Esophagus (tissue), 2 donors: ENCODE measurements around the gene SPCS2. TPM values are rescaled to one million over a fixed set of nuclear protein-coding genes. Genes with fewer than 3 reads are reported as not detected.

Source experiments
- H3K27ac ChIP-seq, 2 donors: one replicate each; pipeline ENCODE4 v1.5.1; 2013; ENCODE audit warnings: low read depth in 2 of 2, mild to moderate bottlenecking in 2 of 2, inconsistent platforms in 1 of 2, low read length in 1 of 2, moderate library complexity in 1 of 2
- H3K27me3 ChIP-seq, 2 donors: one replicate each; pipeline ENCODE4 v1.6.1; 2013; ENCODE audit warnings: low read length in 2 of 2, control low read depth in 1 of 2, mild to moderate bottlenecking in 1 of 2; ENCODE audit not compliant: insufficient read depth in 2 of 2, control insufficient read depth in 1 of 2
- H3K36me3 ChIP-seq, 2 donors: one replicate each; pipeline ENCODE4 v1.6.1; 2013; ENCODE audit warnings: low read length in 1 of 2; ENCODE audit not compliant: control insufficient read depth in 2 of 2, insufficient read depth in 2 of 2
- H3K4me1 ChIP-seq, 2 donors: one replicate each; pipeline ENCODE4 v1.6.1; 2013; ENCODE audit warnings: low read length in 1 of 2; ENCODE audit not compliant: control insufficient read depth in 2 of 2, insufficient read depth in 2 of 2
- H3K4me3 ChIP-seq, 2 donors: one replicate each; pipeline ENCODE4 v1.5.1; 2013; ENCODE audit warnings: low read length in 2 of 2, mild to moderate bottlenecking in 2 of 2, low read depth in 1 of 2, moderate library complexity in 1 of 2
- H3K9me3 ChIP-seq, 2 donors: one replicate each; pipeline ENCODE4 v1.6.1; 2013; ENCODE audit warnings: mild to moderate bottlenecking in 2 of 2, low read depth in 1 of 2, low read length in 1 of 2, moderate library complexity in 1 of 2; ENCODE audit not compliant: control insufficient read depth in 2 of 2, insufficient read depth in 1 of 2
- WGBS, 2 donors: extraction: QIAGEN DNeasy Blood & Tissue Kit; methylation state at CpG; one replicate each; pipeline ENCODE4 v1.1.7; 2013; 5-methylcytosine and 5-hydroxymethylcytosine counted together
- polyA plus RNA-seq, 2 donors: library from polyadenylated mRNA; stranded (reverse); fragments of 200-250 nt; gene quantifications; one replicate each; pipeline ENCODE4 v1.2.3, GENCODE V29; 2013
- donor health status: healthy with polysubstance abuse.
- donor health status: Bipolar disorder and iron deficiency.

SPCS2 gene
- polyA plus RNA-seq, 2 donors: 86.6 to 95.2 TPM

- WGBS, 2 donors: 58 to 60% methylated on average over 8 of the region's 8 CpGs
- no peaks in the 10 kb centered on the region for H3K27me3 ChIP-seq
- no peak overlapping the region for H3K27ac ChIP-seq
- H3K4me3 ChIP-seq: no peak overlapping the region
- H3K9me3 ChIP-seq: no peaks in the 10 kb centered on the region
- no peaks in the 10 kb centered on the region for H3K36me3 ChIP-seq
- no peaks in the 10 kb centered on the region for H3K4me1 ChIP-seq
These were observed 19.4 kb upstream of the SPCS2 start for GRCh38 chr11:74929431-74930363.

DNA sequence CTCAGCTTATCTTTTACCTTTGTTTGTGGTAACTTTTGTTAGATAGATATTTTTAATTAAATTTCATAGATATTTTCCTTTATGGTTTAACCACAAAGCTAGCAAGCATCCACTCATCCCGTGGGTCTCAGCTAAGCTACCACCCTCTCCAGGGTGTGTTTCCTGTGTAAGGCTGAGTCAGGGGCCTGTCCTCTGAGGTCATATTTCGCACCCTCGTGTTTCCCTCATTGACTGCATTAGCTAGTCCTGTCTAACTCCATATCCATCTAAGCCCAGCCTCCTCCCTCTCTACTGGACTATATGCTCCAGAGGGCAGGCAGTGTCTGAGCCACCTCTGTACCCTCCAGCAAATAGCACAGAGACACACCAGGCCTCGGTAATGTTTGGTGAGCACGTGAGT is 16.9 kb upstream of the SPCS2 start:
- 78 to 80% methylated on average over 5 of the region's 5 CpGs for WGBS, 2 donors
- no peak overlapping the region for H3K4me3 ChIP-seq
- no peaks in the 10 kb centered on the region for H3K36me3 ChIP-seq

DNA sequence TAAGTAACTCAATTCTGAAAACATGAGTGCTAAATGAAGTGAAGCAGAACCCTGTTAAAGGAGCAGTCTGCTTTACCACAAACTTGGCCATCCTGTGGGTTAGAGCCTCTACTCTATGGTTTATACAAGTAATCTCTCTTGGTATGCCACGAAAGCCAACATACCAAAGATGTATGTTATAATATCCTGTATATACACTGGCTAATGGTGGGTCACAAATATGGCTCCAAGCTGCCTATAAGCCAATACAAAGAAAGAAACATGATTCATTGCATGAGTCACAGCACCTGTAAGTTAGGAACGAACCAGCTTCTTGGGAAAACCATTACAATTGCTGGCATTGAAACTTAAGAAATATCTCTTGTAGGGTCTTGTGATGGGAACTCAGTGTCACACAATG is 16.3 kb upstream of the SPCS2 start:
- WGBS, 2 donors: 64 to 68% methylated on average over 2 of the region's 2 CpGs
- Histone ChIP-seq H3K4me1 (no peaks in the 10 kb centered on the region), H3K36me3 (no peaks in the 10 kb centered on the region), H3K9me3 (no peaks in the 10 kb centered on the region), H3K27ac (no peak overlapping the region), H3K4me3 (no peak overlapping the region), H3K27me3 (no peaks in the 10 kb centered on the region)

More for the DNA sequence above, 16.9 kb upstream of the SPCS2 start:
- Histone ChIP-seq H3K27me3 (no peaks in the 10 kb centered on the region), H3K27ac (no peak overlapping the region), H3K9me3 (no peaks in the 10 kb centered on the region), H3K4me1 (no peaks in the 10 kb centered on the region)

- no peak overlapping the region for H3K27ac ChIP-seq
- H3K4me3 ChIP-seq: no peak overlapping the region
- H3K4me1 ChIP-seq: no peaks in the 10 kb centered on the region
- H3K36me3 ChIP-seq: no peaks in the 10 kb centered on the region
- H3K9me3 ChIP-seq: no peaks in the 10 kb centered on the region
- WGBS, 2 donors: 92 to 96% methylated on average over 2 of the region's 2 CpGs
- no peaks in the 10 kb centered on the region for H3K27me3 ChIP-seq
These were observed 15.3 kb upstream of the SPCS2 start for GRCh38 chr11:74933765-74934164.

GRCh38 chr11:74935285-74935684 is 13.8 kb upstream of the SPCS2 start:
- no peaks in the 10 kb centered on the region for H3K4me1 ChIP-seq
- no peaks in the 10 kb centered on the region for H3K27me3 ChIP-seq
- H3K4me3 ChIP-seq: no peak overlapping the region
- 74 to 80% methylated on average over 2 of the region's 2 CpGs for WGBS, 2 donors
- no peaks in the 10 kb centered on the region for H3K9me3 ChIP-seq
- H3K27ac ChIP-seq: no peak overlapping the region
- no peaks in the 10 kb centered on the region for H3K36me3 ChIP-seq

DNA sequence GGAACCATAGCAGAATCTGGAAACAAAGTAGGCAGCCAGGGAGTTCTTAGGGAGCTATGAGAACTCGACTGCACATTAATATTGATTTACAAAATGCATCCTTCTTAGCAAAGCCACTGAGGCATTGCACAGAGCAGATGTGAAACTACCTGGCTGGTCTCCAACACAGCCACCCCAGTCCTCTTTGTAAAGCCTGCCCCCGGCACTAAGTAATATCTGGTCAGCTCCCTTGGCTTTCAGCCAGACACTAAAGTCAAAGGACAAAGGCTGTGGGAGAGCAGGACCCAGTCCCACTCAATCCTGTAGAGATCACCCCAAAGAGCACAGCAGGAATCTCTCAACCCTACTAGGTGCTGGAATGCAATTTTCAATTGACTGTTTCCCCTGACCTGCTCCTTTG is 13.0 kb upstream of the SPCS2 start:
- WGBS, 2 donors: 67 to 69% methylated on average over 2 of the region's 2 CpGs
- no peak overlapping the region for H3K4me3 ChIP-seq
- H3K27me3 ChIP-seq: no peaks in the 10 kb centered on the region
- H3K4me1 ChIP-seq: no peaks in the 10 kb centered on the region
- H3K27ac ChIP-seq: no peak overlapping the region
- no peaks in the 10 kb centered on the region for H3K36me3 ChIP-seq
- H3K9me3 ChIP-seq: no peaks in the 10 kb centered on the region

GRCh38 chr11:74936976-74937375 is 12.1 kb upstream of the SPCS2 start:
- H3K4me1 ChIP-seq: no peaks in the 10 kb centered on the region
- no peak overlapping the region for H3K27ac ChIP-seq
- H3K4me3 ChIP-seq: no peak overlapping the region
- no peaks in the 10 kb centered on the region for H3K9me3 ChIP-seq
- no peaks in the 10 kb centered on the region for H3K36me3 ChIP-seq
- whole genome bisulfite sequencing, 2 donors: 88 to 91% methylated on average over 5 of the region's 5 CpGs
- H3K27me3 ChIP-seq: no peaks in the 10 kb centered on the region

- WGBS, 2 donors: 92% methylated on average over 5 of the region's 5 CpGs
- Histone ChIP-seq H3K4me1 (peaks cover 0 to 4% of the 10 kb centered on the region in 2 donors), H3K27ac (no peak overlapping the region), H3K27me3 (no peaks in the 10 kb centered on the region), H3K4me3 (no peak overlapping the region), H3K36me3 (no peaks in the 10 kb centered on the region), H3K9me3 (no peaks in the 10 kb centered on the region)
These were observed 11.2 kb upstream of the SPCS2 start for GRCh38 chr11:74937696-74938475.

- Histone ChIP-seq H3K27ac (no peak overlapping the region), H3K4me1 (peaks cover 0 to 4% of the 10 kb centered on the region in 2 donors), H3K9me3 (no peaks in the 10 kb centered on the region), H3K36me3 (no peaks in the 10 kb centered on the region), H3K4me3 (no peak overlapping the region), H3K27me3 (no peaks in the 10 kb centered on the region)
These were observed 7.6 kb upstream of the SPCS2 start for GRCh38 chr11:74941492-74941891.
